PC-9 (cell line): ENCODE data around the gene RBPMS2. TPM values are rescaled to one million over a fixed set of nuclear protein-coding genes. Genes with fewer than 3 reads are reported as not detected.
A peak's percentile ranks its signal among the peaks of the same experiment; 100 is the strongest.

Source experiments
- BruUV-seq: library from RNA; stranded (reverse); fragments of 400-500 nt; replicated peaks from 2 replicates; lab custom pipeline; 2021; lab: Mats Ljungman, UMichigan
- CTCF ChIA-PET: fragments of 300-600 bp; sonication (Branson Sonifier 250); formaldehyde crosslinking; loops from one replicate; lab custom pipeline; 2022; ENCODE audit warnings: antibody characterized with exemption; lab: Charles Lee
- POLR2A ChIA-PET: fragments of 300-600 bp; sonication (Branson Sonifier 250); formaldehyde crosslinking; loops from one replicate; lab custom pipeline; 2022; ENCODE audit warnings: antibody characterized with exemption; ENCODE audit not compliant: unreplicated experiment; lab: Charles Lee
- DNase-seq, 2 experiments: peaks; one replicate each; pipeline versions ENCODE4 v3.0.0 to v3.0.0-alpha.2; 2015 to 2022; ENCODE audit warnings: mixed read lengths in 1 of 2
- H2AFZ ChIP-seq: fragments of 200-600 bp; sonication (generic); 2 replicates; pipeline ENCODE4 v1.8.1; 2017; ENCODE audit warnings: antibody characterized with exemption
- H3F3A ChIP-seq: fragments of 200-600 bp; sonication (generic); 2 replicates; pipeline ENCODE4 v1.8.1; 2017; ENCODE audit warnings: antibody characterized with exemption, mild to moderate bottlenecking, low read depth; ENCODE audit not compliant: insufficient read depth
- H3K27ac ChIP-seq: fragments of 200-600 bp; sonication (generic); 2 replicates; pipeline ENCODE4 v1.6.1; 2016; ENCODE audit warnings: mixed run types
- H3K27me3 ChIP-seq: fragments of 200-600 bp; sonication (generic); 2 replicates; pipeline ENCODE4 v1.6.1; 2016; ENCODE audit warnings: low read depth, mixed run types; ENCODE audit not compliant: insufficient read depth
- H3K36me3 ChIP-seq: fragments of 200-600 bp; sonication (generic); 2 replicates; pipeline ENCODE4 v1.6.1; 2016; ENCODE audit warnings: low read depth, mixed run types
- H3K4me1 ChIP-seq: fragments of 200-600 bp; sonication (generic); replicated peaks from 2 replicates; pipeline ENCODE4 v1.6.1; 2016; ENCODE audit warnings: mixed run types; ENCODE audit not compliant: insufficient read depth
- H3K4me2 ChIP-seq: fragments of 200-600 bp; sonication (generic); 2 replicates; pipeline ENCODE4 v1.6.1; 2017; ENCODE audit warnings: mixed run types
- H3K4me3 ChIP-seq: fragments of 200-600 bp; sonication (generic); 2 replicates; pipeline ENCODE4 v1.6.1; 2016; ENCODE audit warnings: mixed run types
- H3K79me2 ChIP-seq: fragments of 200-600 bp; sonication (generic); 2 replicates; pipeline ENCODE4 v1.6.1; 2017; ENCODE audit warnings: low read depth, mixed run types
- H3K9me2 ChIP-seq: fragments of 200-600 bp; sonication (generic); 2 replicates; pipeline ENCODE4 v1.8.1; 2017; ENCODE audit warnings: mild to moderate bottlenecking; ENCODE audit not compliant: insufficient read depth
- H3K9me3 ChIP-seq: fragments of 200-600 bp; sonication (generic); 2 replicates; pipeline ENCODE4 v1.8.1; 2016; ENCODE audit warnings: low read depth; ENCODE audit not compliant: insufficient read depth
- H4K20me1 ChIP-seq: fragments of 200-600 bp; sonication (generic); 2 replicates; pipeline ENCODE4 v1.8.1; 2017; ENCODE audit not compliant: insufficient read depth
- EZH2 ChIP-seq: fragments of 200-600 bp; sonication (generic); IDR thresholded peaks from 2 replicates; pipeline ENCODE4 v1.8.0; 2017; ENCODE audit warnings: antibody characterized with exemption, low read depth
- intact Hi-C: fragments of 100-400 bp; cut with micrococcal nuclease; formaldehyde crosslinking; loops from one replicate; pipeline ENCODE4 v1.10.0; 2022; ENCODE audit not compliant: unreplicated experiment
- total RNA-seq: library from RNA; stranded (reverse); gene quantifications from 2 replicates; pipeline ENCODE4 v1.2.3, GENCODE V29; 2021
- TF ChIP-seq, protein P1 (sequence below): fragments of 200-600 bp; sonication (generic); conservative IDR thresholded peaks from 2 replicates; pipeline ENCODE4 v1.6.1; 2017; ENCODE audit warnings: mixed run types, antibody characterized with exemption, mild to moderate bottlenecking, moderate library complexity

The RBPMS2 gene
- total RNA-seq, 1 experiment from 2014 or later: 4.1 TPM

DNA sequence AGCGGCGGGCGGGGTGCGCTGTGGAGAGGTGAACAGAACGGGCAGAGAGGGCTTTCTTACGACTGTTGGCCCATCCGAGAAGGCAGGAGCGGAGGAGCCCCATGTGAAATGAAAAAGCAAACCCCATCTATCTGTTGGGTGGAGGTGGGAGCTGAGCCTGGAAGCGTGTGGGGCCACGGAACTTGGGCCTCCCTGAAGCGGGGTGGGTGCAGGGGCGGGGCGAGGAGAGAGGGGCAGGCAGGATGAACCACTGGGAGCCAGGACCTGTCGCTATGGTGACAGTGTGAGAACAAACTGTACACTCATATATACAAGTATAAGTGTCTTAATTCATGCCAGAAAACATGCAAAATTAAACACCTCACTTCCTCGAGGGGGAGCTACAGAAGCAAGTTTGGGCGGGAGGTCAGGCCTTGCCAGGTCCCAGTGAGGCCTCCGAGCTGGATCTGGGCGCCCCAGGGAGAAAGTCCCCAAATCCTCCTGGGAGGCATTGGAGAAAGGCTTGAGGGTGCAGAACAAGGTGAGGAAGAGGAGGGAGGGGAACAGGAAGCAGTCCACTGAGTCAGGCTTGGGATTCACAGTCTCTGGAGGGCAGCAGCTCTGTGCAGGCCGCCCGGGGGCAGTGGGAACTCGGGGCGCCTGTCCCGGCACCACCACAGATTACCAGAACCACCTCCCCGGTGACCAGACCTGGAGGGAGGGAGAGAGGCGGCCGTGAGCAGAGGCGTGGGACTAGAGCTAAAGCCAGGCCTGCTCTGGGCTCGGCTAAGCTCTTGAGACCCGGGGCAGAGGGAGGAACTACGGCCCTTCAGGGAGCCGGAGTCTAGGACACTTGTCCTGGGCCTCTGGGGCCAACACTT lies 34.8 kb downstream of the RBPMS2 start:
- H3K4me2 ChIP-seq: no peak overlapping the region
- no peak overlapping the region for H2AFZ ChIP-seq
- H3K79me2 ChIP-seq: no peaks in the 10 kb centered on the region
- H3K27me3 ChIP-seq: no peaks in the 10 kb centered on the region
- DNase-seq: peak in 1 of 2 experiments; percentile 8
- H3K9me3 ChIP-seq: no peaks in the 10 kb centered on the region
- no peaks in the 10 kb centered on the region for H3K36me3 ChIP-seq
- no peaks in the 10 kb centered on the region for H4K20me1 ChIP-seq
- no peak for TF ChIP-seq EZH2
- TF ChIP-seq, protein P1, sequence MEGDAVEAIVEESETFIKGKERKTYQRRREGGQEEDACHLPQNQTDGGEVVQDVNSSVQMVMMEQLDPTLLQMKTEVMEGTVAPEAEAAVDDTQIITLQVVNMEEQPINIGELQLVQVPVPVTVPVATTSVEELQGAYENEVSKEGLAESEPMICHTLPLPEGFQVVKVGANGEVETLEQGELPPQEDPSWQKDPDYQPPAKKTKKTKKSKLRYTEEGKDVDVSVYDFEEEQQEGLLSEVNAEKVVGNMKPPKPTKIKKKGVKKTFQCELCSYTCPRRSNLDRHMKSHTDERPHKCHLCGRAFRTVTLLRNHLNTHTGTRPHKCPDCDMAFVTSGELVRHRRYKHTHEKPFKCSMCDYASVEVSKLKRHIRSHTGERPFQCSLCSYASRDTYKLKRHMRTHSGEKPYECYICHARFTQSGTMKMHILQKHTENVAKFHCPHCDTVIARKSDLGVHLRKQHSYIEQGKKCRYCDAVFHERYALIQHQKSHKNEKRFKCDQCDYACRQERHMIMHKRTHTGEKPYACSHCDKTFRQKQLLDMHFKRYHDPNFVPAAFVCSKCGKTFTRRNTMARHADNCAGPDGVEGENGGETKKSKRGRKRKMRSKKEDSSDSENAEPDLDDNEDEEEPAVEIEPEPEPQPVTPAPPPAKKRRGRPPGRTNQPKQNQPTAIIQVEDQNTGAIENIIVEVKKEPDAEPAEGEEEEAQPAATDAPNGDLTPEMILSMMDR: no peak
- no peaks in the 10 kb centered on the region for H3F3A ChIP-seq
- intact Hi-C loops: no loop called here
- ChIA-PET POLR2A (no interaction called here), CTCF (interaction anchor here (1.3 kb wide), 1 partner anchor 69 kb away, joined by 9 read pairs; no protein-coding TSS in a partner anchor)
- H3K4me3 ChIP-seq: no peak overlapping the region
- no peaks in the 10 kb centered on the region for H3K9me2 ChIP-seq
- H3K4me1 ChIP-seq: no peaks in the 10 kb centered on the region
- no TSS peak for BruUV-seq
- H3K27ac ChIP-seq: no peak overlapping the region

GRCh38 chr15:64739577-64740143 lies 35.7 kb downstream of the RBPMS2 start:
- no peak for DNase-seq
- POLR2A ChIA-PET: no interaction called here
- Histone ChIP-seq H3K36me3 (no peaks in the 10 kb centered on the region), H3K27ac (no peak overlapping the region), H3K79me2 (no peaks in the 10 kb centered on the region), H2AFZ (no peak overlapping the region), H3K9me3 (no peaks in the 10 kb centered on the region), H4K20me1 (no peaks in the 10 kb centered on the region), H3K9me2 (no peaks in the 10 kb centered on the region), H3K27me3 (no peaks in the 10 kb centered on the region), H3K4me1 (no peaks in the 10 kb centered on the region), H3F3A (no peaks in the 10 kb centered on the region), H3K4me3 (no peak overlapping the region), H3K4me2 (no peak overlapping the region)
- no TSS peak for BruUV-seq
- TF ChIP-seq EZH2: no peak
- TF ChIP-seq, protein P1: no peak
- CTCF ChIA-PET: no interaction called here
- intact Hi-C loops: no loop called here

- TF ChIP-seq EZH2: no peak
- TF ChIP-seq, protein P1: no peak
- DNase-seq: no peak
- POLR2A ChIA-PET: no interaction called here
- H3F3A ChIP-seq: no peaks in the 10 kb centered on the region
- H3K9me3 ChIP-seq: no peaks in the 10 kb centered on the region
- no peak overlapping the region for H3K4me3 ChIP-seq
- CTCF ChIA-PET: no interaction called here
- no TSS peak for BruUV-seq
- H2AFZ ChIP-seq: no peak overlapping the region
- H3K9me2 ChIP-seq: no peaks in the 10 kb centered on the region
- H4K20me1 ChIP-seq: no peaks in the 10 kb centered on the region
- no peak overlapping the region for H3K4me2 ChIP-seq
- no peak overlapping the region for H3K27ac ChIP-seq
- no peaks in the 10 kb centered on the region for H3K79me2 ChIP-seq
- intact Hi-C loops: no loop called here
- H3K27me3 ChIP-seq: no peaks in the 10 kb centered on the region
- no peaks in the 10 kb centered on the region for H3K4me1 ChIP-seq
- H3K36me3 ChIP-seq: no peaks in the 10 kb centered on the region
These were observed 36.2 kb downstream of the RBPMS2 start for GRCh38 chr15:64739156-64739555.
